Measurements from ENCODE around the gene PIGT.

DNA sequence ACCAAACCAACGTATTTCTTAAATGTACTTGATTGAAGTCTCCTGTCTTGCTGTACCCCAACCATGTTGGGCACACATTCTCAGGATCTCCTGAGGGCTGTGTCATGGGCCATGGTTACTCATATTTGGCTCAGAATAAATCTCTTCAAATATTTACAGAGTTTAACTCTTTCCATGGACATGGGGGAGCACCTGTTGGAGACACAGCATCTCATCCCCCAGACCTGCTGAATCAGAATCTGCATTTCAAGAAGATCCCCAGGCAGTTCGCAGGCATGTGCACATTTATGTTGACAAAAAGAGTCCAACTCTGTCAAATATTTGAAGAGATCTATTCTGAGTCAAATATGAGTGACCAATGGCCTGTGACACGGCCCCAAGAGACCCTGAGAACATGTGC is 24.5 kb downstream of the PIGT start:
- TF ChIP-seq CTCF (IDR thresholded peaks at IDR 0.05) (no peak), SIN3A (IDR thresholded peaks at IDR 0.05; ENCODE audit: borderline replicate concordance, insufficient read depth, low read depth, low read length) (no peak)
